K562 (cell line): ENCODE data around the gene GBX1.

ENCODE experiments used
- CREM ChIP-seq: IDR thresholded peaks from 2 replicates; pipeline ENCODE4 v1.6.1; 2014; ENCODE audit warnings: antibody characterized with exemption, low read depth
- E2F1 ChIP-seq: sonication (generic); formaldehyde crosslinking; IDR thresholded peaks from 2 replicates; pipeline ENCODE4 v1.8.1; 2023; ENCODE audit warnings: mild to moderate bottlenecking, missing genetic modification reagents, moderate library complexity
- GTF2E2 ChIP-seq: fragments of 200-800 bp; sonication (Bioruptor generic); IDR thresholded peaks from 2 replicates; pipeline ENCODE4 v1.6.1; 2016; ENCODE audit warnings: missing genetic modification characterization, missing compliant biosample characterization
- POLR2A ChIP-seq: fragments of 450-650 bp; conservative IDR thresholded peaks from 2 replicates; pipeline ENCODE4 v1.6.1; 2016
- RAD21 ChIP-seq, 2 experiments: fragments of 250-450 bp in 1 of 2; fragments of 450-650 bp in 1 of 2; sonication (Bioruptor Pico) in 1 of 2; formaldehyde crosslinking in 1 of 2; IDR thresholded peaks in 1 of 2; conservative IDR thresholded peaks in 1 of 2; 2 replicates each; pipeline versions ENCODE4 v1.4.0 to v1.8.0; 2020 to 2022; ENCODE audit warnings: mild to moderate bottlenecking in 2 of 2, moderate library complexity in 1 of 2
- WHSC1 ChIP-seq: IDR thresholded peaks from one replicate; pipeline ENCODE4 v1.6.1; 2012; ENCODE audit warnings: low read length, control low read depth, inconsistent platforms
- ZNF384 ChIP-seq: IDR thresholded peaks from 2 replicates; pipeline ENCODE4 v1.6.1; 2012; ENCODE audit warnings: low read depth, low read length, improper control_type of control experiment
- ZNF398 ChIP-seq: fragments of 250-450 bp; sonication (Bioruptor Pico); IDR thresholded peaks from 2 replicates; pipeline ENCODE4 v1.8.0; 2021; ENCODE audit warnings: moderate library complexity, mild to moderate bottlenecking, inconsistent platforms
- ZNF41 ChIP-seq: fragments of 250-450 bp; sonication (Bioruptor Pico); conservative IDR thresholded peaks from 2 replicates; pipeline ENCODE4 v1.4.0; 2020; ENCODE audit warnings: mild to moderate bottlenecking
- ZNF512 ChIP-seq: IDR thresholded peaks from 2 replicates; pipeline ENCODE4 v1.6.1; 2016; ENCODE audit warnings: missing genetic modification characterization, missing compliant biosample characterization
- ZNF766 ChIP-seq: fragments of 200-800 bp; sonication (Bioruptor generic); conservative IDR thresholded peaks from 2 replicates; pipeline ENCODE4 v1.6.1; 2016; ENCODE audit warnings: missing genetic modification characterization, missing compliant biosample characterization

GRCh38 chr7:151139071-151139790 lies 28.3 kb downstream of the GBX1 start:
- TF ChIP-seq CREM (no peak), E2F1 (CRISPR knock-in tag) (no peak), RAD21 (CRISPR knock-in tag; conservative IDR thresholded peaks at IDR 0.05 in 1 of 2, IDR thresholded peaks at IDR 0.05 in 1 of 2) (no peak), ZNF512 (tag) (no peak), GTF2E2 (tag) (no peak), ZNF766 (CRISPR knock-in tag) (no peak), ZNF398 (CRISPR knock-in tag) (no peak), ZNF384 (no peak), ZNF41 (no peak), WHSC1 (no peak), POLR2A (no peak)
